ENCODE data around the gene MMEL1. TPM values are rescaled to one million over a fixed set of nuclear protein-coding genes. Genes with fewer than 3 reads are reported as not detected.

The MMEL1 gene
- total RNA-seq, 3 donors from 2014 or later, result 9.2 to 12.7 TPM; not detected in 1

GRCh38 chr1:2557482-2558400 is 75.1 kb downstream of the MMEL1 start:
- intact Hi-C loops (cut with DNase I; ENCODE audit: low total_unique reads), result no loop called here
- Histone ChIP-seq H3K27ac (peak overlapping the region; percentile 95 to 99), H3K27me3 (no peaks in the 10 kb centered on the region), H3K9me3 (no peaks in the 10 kb centered on the region), H3K4me3 (peak overlapping the region; percentile 66 to 96 (median 74)), H3K4me1 (peaks cover 15 to 19% of the 10 kb centered on the region in 2 donors), H3K36me3 (no peaks in the 10 kb centered on the region)
- TF ChIP-seq POLR2AphosphoS5 (IDR thresholded peaks at IDR 0.05), result no peak
- TF ChIP-seq CTCF (IDR thresholded peaks at IDR 0.05), result no peak
- no peak for TF ChIP-seq POLR2A (IDR thresholded peaks at IDR 0.05)
- no peak for DNase-seq (ENCODE audit: low spot score in 2 of 2)

- DNase-seq (ENCODE audit: low spot score in 2 of 2), result no peak
- Histone ChIP-seq H3K4me1 (peaks cover 15 to 19% of the 10 kb centered on the region in 2 donors), H3K27me3 (no peaks in the 10 kb centered on the region), H3K9me3 (no peaks in the 10 kb centered on the region), H3K36me3 (no peaks in the 10 kb centered on the region), H3K4me3 (peak overlapping the region; percentile 66 to 96 (median 74)), H3K27ac (peak overlapping the region; percentile 95 to 99)
- intact Hi-C loops (cut with DNase I; ENCODE audit: low total_unique reads), result no loop called here
- TF ChIP-seq CTCF (IDR thresholded peaks at IDR 0.05), result peak in 1 of 3 donors; percentile 4
- TF ChIP-seq POLR2AphosphoS5 (IDR thresholded peaks at IDR 0.05), result no peak
These were observed 75.9 kb downstream of the MMEL1 start for GRCh38 chr1:2556678-2557481.

- Histone ChIP-seq H3K36me3 (no peaks in the 10 kb centered on the region), H3K9me3 (no peaks in the 10 kb centered on the region), H3K27ac (peak within 1 kb of the TSS; percentile 95 to 99), H3K4me3 (peak within 1 kb of the TSS; percentile 66 to 96 (median 74)), H3K4me1 (peaks cover 15 to 19% of the 10 kb centered on the region in 2 donors), H3K27me3 (no peaks in the 10 kb centered on the region)
- DNase-seq (ENCODE audit: low spot score in 2 of 2), result peak in 1 of 2 donors; percentile 46
- TF ChIP-seq POLR2AphosphoS5 (IDR thresholded peaks at IDR 0.05) (peak in 1 of 3 donors; percentile 46), CTCF (IDR thresholded peaks at IDR 0.05) (peak in 1 of 3 donors; percentile 16), POLR2A (IDR thresholded peaks at IDR 0.05) (no peak)
- intact Hi-C loops (cut with DNase I; ENCODE audit: low total_unique reads), result no loop called here
These were observed 76.5 kb downstream of the MMEL1 start, which contains the start of gene TNFRSF14 for GRCh38 chr1:2556277-2556677. TSS of gene TNFRSF14 (plus strand) at chr1:2556371. CDS start at chr1:2556665, 294 bp downstream.

GRCh38 chr1:2555634-2556276 is 77.1 kb downstream of the MMEL1 start:
- no peaks in the 10 kb centered on the region for H3K27me3 ChIP-seq
- peak overlapping the region; percentile 95 to 99 for H3K27ac ChIP-seq
- intact Hi-C loops (cut with DNase I; ENCODE audit: low total_unique reads), result no loop called here
- no peaks in the 10 kb centered on the region for H3K9me3 ChIP-seq
- H3K4me1 ChIP-seq, result peaks cover 15 to 19% of the 10 kb centered on the region in 2 donors
- DNase-seq (ENCODE audit: low spot score in 2 of 2), result peak; percentile 86 to 87
- peak; percentile 66 for TF ChIP-seq POLR2A (IDR thresholded peaks at IDR 0.05)
- no peak for TF ChIP-seq CTCF (IDR thresholded peaks at IDR 0.05)
- peak; percentile 69 to 96 (median 94) for TF ChIP-seq POLR2AphosphoS5 (IDR thresholded peaks at IDR 0.05)
- peak overlapping the region; percentile 66 to 96 (median 74) for H3K4me3 ChIP-seq
- no peaks in the 10 kb centered on the region for H3K36me3 ChIP-seq
